GM12878 (cell line): Measurements from ENCODE around the gene MACROD2. TPM values are rescaled to one million over a fixed set of nuclear protein-coding genes. Genes with fewer than 3 reads are reported as not detected.

Source experiments
- CBFB ChIP-seq: IDR thresholded peaks from 2 replicates; pipeline ENCODE4 v1.6.1; 2016; ENCODE audit warnings: antibody characterized with exemption, low read depth
- CHD1 ChIP-seq: IDR thresholded peaks from 2 replicates; pipeline ENCODE4 v1.6.1; 2012; ENCODE audit warnings: low read depth, low read length, improper control_type of control experiment
- EGR1 ChIP-seq, 2 experiments: IDR thresholded peaks; 1 replicate in 1 of 2; 2 replicates in 1 of 2; pipeline ENCODE4 v1.6.1; 2011 to 2012; ENCODE audit warnings: low read depth in 2 of 2, low read length in 2 of 2, borderline replicate concordance in 1 of 2, mild to moderate bottlenecking in 1 of 2, moderate library complexity in 1 of 2
- FOS ChIP-seq: IDR thresholded peaks from 3 replicates; pipeline ENCODE4 v1.6.1; 2011; ENCODE audit warnings: borderline replicate concordance; ENCODE audit not compliant: insufficient read length; ENCODE audit errors: extremely low read depth
- IKZF2 ChIP-seq, 2 experiments: fragments of 450-650 bp; IDR thresholded peaks; 2 replicates each; pipeline ENCODE4 v1.6.1; 2017; ENCODE audit warnings: mild to moderate bottlenecking in 2 of 2, moderate library complexity in 2 of 2
- IRF4 ChIP-seq: IDR thresholded peaks from 2 replicates; pipeline ENCODE4 v1.6.1; 2011; ENCODE audit warnings: low read depth, low read length
- MXI1 ChIP-seq: fragments of 150-350 bp; IDR thresholded peaks from 2 replicates; pipeline ENCODE4 v1.6.1; 2011; ENCODE audit warnings: low read depth, mild to moderate bottlenecking, inconsistent platforms, low read length, improper control_type of control experiment
- NFIC ChIP-seq: IDR thresholded peaks from 2 replicates; pipeline ENCODE4 v1.6.1; 2012; ENCODE audit warnings: low read depth, mild to moderate bottlenecking, inconsistent platforms, low read length, moderate library complexity
- SIX5 ChIP-seq: IDR thresholded peaks from 2 replicates; pipeline ENCODE4 v1.6.1; 2011; ENCODE audit warnings: mild to moderate bottlenecking, low read depth, low read length, moderate library complexity; ENCODE audit not compliant: severe bottlenecking
- SUPT20H ChIP-seq: IDR thresholded peaks from 2 replicates; pipeline ENCODE4 v1.6.1; 2011; ENCODE audit warnings: low read depth, mild to moderate bottlenecking, low read length, moderate library complexity, borderline replicate concordance; ENCODE audit not compliant: control insufficient read depth
- polyA plus RNA-seq, 11 experiments: library from polyadenylated mRNA; depleted of rRNA in 4 of 11; unstranded in 6 of 11; stranded (reverse) in 5 of 11; fragments of >200 nt; fragmentation: Nextera tagmentation in 4 of 11; fragmentation: Illumina TruSeq in 1 of 11; extraction: Ambion mirVana in 4 of 11; extraction: Trizol in 1 of 11; gene quantifications; 1 replicate in 1 of 11; 2 replicates in 10 of 11; pipeline versions ENCODE4 v1.2.1 to v1.2.3, GENCODE V29; 2011 to 2016; ENCODE audit warnings: inconsistent platforms in 2 of 11, missing spikeins in 2 of 11, low read depth in 1 of 11
- total RNA-seq, 4 experiments: library from RNA; depleted of rRNA in 3 of 4; stranded (reverse); fragments of >200 nt in 3 of 4; fragmentation: Illumina TruSeq in 1 of 4; extraction: Trizol in 1 of 4; gene quantifications; 2 replicates each; pipeline versions ENCODE4 v1.2.1 to v1.2.3, GENCODE V29; 2013 to 2021
- TF ChIP-seq, protein P1 (sequence below): fragments of 450-650 bp; IDR thresholded peaks from 2 replicates; pipeline ENCODE4 v1.6.1; 2018; ENCODE audit warnings: mild to moderate bottlenecking, low read depth, moderate library complexity; ENCODE audit not compliant: partially characterized antibody
- TF ChIP-seq, protein P2 (sequence below): IDR thresholded peaks from 2 replicates; pipeline ENCODE4 v1.6.1; 2012; ENCODE audit warnings: mild to moderate bottlenecking, low read depth, low read length
- TF ChIP-seq, protein P3 (sequence below): fragments of 450-650 bp; formaldehyde crosslinking; IDR thresholded peaks from 2 replicates; pipeline ENCODE4 v1.4.0; 2020; ENCODE audit warnings: mild to moderate bottlenecking, moderate library complexity
- TF ChIP-seq, protein P4 (sequence below): IDR thresholded peaks from 2 replicates; pipeline ENCODE4 v1.6.1; 2011; ENCODE audit warnings: mild to moderate bottlenecking, low read depth, low read length, moderate library complexity; ENCODE audit not compliant: insufficient replicate concordance

MACROD2 gene
- total and polyA plus RNA-seq, 10 of the 15 experiments (the other 5 are each of a cell fraction or from before 2014, with no cell fraction given), result 1.1 to 21.5 (median 2.2) TPM

DNA sequence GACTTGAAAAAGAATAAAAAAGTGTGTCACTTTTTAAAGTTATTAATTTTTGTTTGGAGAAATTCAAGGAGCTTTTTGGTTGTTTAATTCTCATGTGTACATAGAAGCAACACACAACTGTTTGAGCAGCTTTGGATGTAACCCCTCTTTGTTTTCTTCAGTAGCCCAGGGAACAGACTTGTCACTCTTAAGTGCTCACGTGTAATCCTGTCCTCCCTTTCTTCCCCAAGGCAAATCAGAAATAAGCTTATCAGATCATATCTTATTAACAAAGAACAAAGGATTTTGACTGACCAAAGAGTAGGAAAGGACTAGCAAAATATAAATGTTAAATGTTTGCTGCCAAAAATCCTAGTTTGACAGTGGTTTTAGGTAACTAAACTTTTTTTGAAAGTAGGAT is 349.4 kb downstream of the MACROD2 start (continued):
- TF ChIP-seq, protein P1, sequence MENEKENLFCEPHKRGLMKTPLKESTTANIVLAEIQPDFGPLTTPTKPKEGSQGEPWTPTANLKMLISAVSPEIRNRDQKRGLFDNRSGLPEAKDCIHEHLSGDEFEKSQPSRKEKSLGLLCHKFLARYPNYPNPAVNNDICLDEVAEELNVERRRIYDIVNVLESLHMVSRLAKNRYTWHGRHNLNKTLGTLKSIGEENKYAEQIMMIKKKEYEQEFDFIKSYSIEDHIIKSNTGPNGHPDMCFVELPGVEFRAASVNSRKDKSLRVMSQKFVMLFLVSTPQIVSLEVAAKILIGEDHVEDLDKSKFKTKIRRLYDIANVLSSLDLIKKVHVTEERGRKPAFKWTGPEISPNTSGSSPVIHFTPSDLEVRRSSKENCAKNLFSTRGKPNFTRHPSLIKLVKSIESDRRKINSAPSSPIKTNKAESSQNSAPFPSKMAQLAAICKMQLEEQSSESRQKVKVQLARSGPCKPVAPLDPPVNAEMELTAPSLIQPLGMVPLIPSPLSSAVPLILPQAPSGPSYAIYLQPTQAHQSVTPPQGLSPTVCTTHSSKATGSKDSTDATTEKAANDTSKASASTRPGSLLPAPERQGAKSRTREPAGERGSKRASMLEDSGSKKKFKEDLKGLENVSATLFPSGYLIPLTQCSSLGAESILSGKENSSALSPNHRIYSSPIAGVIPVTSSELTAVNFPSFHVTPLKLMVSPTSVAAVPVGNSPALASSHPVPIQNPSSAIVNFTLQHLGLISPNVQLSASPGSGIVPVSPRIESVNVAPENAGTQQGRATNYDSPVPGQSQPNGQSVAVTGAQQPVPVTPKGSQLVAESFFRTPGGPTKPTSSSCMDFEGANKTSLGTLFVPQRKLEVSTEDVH, result no peak
- no peak for TF ChIP-seq NFIC
- no peak for TF ChIP-seq IRF4
- TF ChIP-seq CBFB, result no peak
- TF ChIP-seq, protein P2, sequence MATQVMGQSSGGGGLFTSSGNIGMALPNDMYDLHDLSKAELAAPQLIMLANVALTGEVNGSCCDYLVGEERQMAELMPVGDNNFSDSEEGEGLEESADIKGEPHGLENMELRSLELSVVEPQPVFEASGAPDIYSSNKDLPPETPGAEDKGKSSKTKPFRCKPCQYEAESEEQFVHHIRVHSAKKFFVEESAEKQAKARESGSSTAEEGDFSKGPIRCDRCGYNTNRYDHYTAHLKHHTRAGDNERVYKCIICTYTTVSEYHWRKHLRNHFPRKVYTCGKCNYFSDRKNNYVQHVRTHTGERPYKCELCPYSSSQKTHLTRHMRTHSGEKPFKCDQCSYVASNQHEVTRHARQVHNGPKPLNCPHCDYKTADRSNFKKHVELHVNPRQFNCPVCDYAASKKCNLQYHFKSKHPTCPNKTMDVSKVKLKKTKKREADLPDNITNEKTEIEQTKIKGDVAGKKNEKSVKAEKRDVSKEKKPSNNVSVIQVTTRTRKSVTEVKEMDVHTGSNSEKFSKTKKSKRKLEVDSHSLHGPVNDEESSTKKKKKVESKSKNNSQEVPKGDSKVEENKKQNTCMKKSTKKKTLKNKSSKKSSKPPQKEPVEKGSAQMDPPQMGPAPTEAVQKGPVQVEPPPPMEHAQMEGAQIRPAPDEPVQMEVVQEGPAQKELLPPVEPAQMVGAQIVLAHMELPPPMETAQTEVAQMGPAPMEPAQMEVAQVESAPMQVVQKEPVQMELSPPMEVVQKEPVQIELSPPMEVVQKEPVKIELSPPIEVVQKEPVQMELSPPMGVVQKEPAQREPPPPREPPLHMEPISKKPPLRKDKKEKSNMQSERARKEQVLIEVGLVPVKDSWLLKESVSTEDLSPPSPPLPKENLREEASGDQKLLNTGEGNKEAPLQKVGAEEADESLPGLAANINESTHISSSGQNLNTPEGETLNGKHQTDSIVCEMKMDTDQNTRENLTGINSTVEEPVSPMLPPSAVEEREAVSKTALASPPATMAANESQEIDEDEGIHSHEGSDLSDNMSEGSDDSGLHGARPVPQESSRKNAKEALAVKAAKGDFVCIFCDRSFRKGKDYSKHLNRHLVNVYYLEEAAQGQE, result no peak
- no peak for TF ChIP-seq SIX5
- no peak for TF ChIP-seq SUPT20H
- TF ChIP-seq CHD1, result no peak
- TF ChIP-seq, protein P3, sequence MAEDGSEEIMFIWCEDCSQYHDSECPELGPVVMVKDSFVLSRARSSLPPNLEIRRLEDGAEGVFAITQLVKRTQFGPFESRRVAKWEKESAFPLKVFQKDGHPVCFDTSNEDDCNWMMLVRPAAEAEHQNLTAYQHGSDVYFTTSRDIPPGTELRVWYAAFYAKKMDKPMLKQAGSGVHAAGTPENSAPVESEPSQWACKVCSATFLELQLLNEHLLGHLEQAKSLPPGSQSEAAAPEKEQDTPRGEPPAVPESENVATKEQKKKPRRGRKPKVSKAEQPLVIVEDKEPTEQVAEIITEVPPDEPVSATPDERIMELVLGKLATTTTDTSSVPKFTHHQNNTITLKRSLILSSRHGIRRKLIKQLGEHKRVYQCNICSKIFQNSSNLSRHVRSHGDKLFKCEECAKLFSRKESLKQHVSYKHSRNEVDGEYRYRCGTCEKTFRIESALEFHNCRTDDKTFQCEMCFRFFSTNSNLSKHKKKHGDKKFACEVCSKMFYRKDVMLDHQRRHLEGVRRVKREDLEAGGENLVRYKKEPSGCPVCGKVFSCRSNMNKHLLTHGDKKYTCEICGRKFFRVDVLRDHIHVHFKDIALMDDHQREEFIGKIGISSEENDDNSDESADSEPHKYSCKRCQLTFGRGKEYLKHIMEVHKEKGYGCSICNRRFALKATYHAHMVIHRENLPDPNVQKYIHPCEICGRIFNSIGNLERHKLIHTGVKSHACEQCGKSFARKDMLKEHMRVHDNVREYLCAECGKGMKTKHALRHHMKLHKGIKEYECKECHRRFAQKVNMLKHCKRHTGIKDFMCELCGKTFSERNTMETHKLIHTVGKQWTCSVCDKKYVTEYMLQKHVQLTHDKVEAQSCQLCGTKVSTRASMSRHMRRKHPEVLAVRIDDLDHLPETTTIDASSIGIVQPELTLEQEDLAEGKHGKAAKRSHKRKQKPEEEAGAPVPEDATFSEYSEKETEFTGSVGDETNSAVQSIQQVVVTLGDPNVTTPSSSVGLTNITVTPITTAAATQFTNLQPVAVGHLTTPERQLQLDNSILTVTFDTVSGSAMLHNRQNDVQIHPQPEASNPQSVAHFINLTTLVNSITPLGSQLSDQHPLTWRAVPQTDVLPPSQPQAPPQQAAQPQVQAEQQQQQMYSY (CRISPR knock-in tag), result no peak
- no peak for TF ChIP-seq EGR1 (IDR thresholded peaks at IDR 0.05; ENCODE audit: borderline replicate concordance in 1 of 2, low read depth in 2 of 2, low read length in 2 of 2)
- TF ChIP-seq FOS, result no peak
- no peak for TF ChIP-seq IKZF2 (IDR thresholded peaks at IDR 0.05)
- no peak for TF ChIP-seq MXI1
- TF ChIP-seq, protein P4, sequence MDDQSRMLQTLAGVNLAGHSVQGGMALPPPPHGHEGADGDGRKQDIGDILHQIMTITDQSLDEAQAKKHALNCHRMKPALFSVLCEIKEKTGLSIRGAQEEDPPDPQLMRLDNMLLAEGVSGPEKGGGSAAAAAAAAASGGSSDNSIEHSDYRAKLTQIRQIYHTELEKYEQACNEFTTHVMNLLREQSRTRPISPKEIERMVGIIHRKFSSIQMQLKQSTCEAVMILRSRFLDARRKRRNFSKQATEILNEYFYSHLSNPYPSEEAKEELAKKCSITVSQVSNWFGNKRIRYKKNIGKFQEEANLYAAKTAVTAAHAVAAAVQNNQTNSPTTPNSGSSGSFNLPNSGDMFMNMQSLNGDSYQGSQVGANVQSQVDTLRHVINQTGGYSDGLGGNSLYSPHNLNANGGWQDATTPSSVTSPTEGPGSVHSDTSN, result no peak
